Activated CD4-positive, alpha-beta memory T cell treated with anti-CD3 and anti-CD28 coated beads, Interleukin-2, amount 10 ng/mL, durations not matched to agents 7 days and 5 days (primary cell): ENCODE results near the gene B4GALNT4. TPM values are rescaled to one million over a fixed set of nuclear protein-coding genes. Genes with fewer than 3 reads are reported as not detected.
"Not testable (repeated sequence)": the region's sequence is repeated elsewhere in the genome, so short reads cannot be mapped to it uniquely, and the experiment has no call there.

Source experiments
- CTCF ChIA-PET: fragments of 350-600 bp; sonication (Branson Sonifier 250); formaldehyde crosslinking; loops from one replicate; lab custom pipeline; 2021; ENCODE audit warnings: antibody characterized with exemption, inconsistent platforms; lab: Charles Lee
- POLR2A ChIA-PET: fragments of 350-600 bp; sonication (Branson Sonifier 250); formaldehyde crosslinking; loops from one replicate; lab custom pipeline; 2021; ENCODE audit warnings: antibody characterized with exemption; lab: Charles Lee
- DNase-seq: peaks from one replicate; pipeline ENCODE4 v3.0.0-alpha.2; 2020
- H3K27ac Mint-ChIP-seq: one replicate; pipeline ENCODE4 v1.8.0; 2021; ENCODE audit warnings: mild to moderate bottlenecking, mixed read lengths
- H3K27me3 Mint-ChIP-seq: one replicate; pipeline ENCODE4 v1.8.0; 2021; ENCODE audit warnings: mixed read lengths
- H3K36me3 Mint-ChIP-seq: one replicate; pipeline ENCODE4 v1.8.0; 2021; ENCODE audit warnings: low read depth, mixed read lengths
- H3K4me1 Mint-ChIP-seq: one replicate; pipeline ENCODE4 v1.8.0; 2021; ENCODE audit warnings: mixed read lengths
- H3K4me3 Mint-ChIP-seq: one replicate; pipeline ENCODE4 v1.8.0; 2021; ENCODE audit warnings: mild to moderate bottlenecking, mixed read lengths
- H3K9me3 Mint-ChIP-seq: one replicate; pipeline ENCODE4 v1.8.0; 2021; ENCODE audit warnings: mixed read lengths
- total RNA-seq, 2 experiments: library from RNA; stranded (reverse); gene quantifications; one replicate each; pipeline ENCODE4 v1.2.3, GENCODE V29; 2021

B4GALNT4 gene
- total RNA-seq, 2 experiments from 2014 or later, result 0.23 to 0.53 TPM

- CTCF ChIA-PET, result interaction anchor here (0.8 to 2.0 kb wide), 5 partner anchors 10 to 146 kb away, joined by 3 to 11 read pairs (median 7); no protein-coding TSS in a partner anchor
- no peak for DNase-seq
These were observed 27.2 kb downstream of the B4GALNT4 start for GRCh38 chr11:396511-396947.

GRCh38 chr11:396948-397548, 27.7 kb downstream of the B4GALNT4 start:
- Mint-ChIP-seq H3K27ac (no peak overlapping the region), H3K4me1 (peaks cover 4% of the 10 kb centered on the region), H3K36me3 (no peaks in the 10 kb centered on the region), H3K27me3 (no peaks in the 10 kb centered on the region), H3K4me3 (no peak overlapping the region), H3K9me3 (peaks cover 7% of the 10 kb centered on the region)
- ChIA-PET POLR2A (interaction anchor here (1.1 to 2.0 kb wide), 3 partner anchors 10 to 81 kb away, joined by 3 to 7 read pairs (median 4); no protein-coding TSS in a partner anchor), CTCF (interaction anchor here (0.8 to 2.0 kb wide), 5 partner anchors 10 to 146 kb away, joined by 3 to 11 read pairs (median 7); no protein-coding TSS in a partner anchor)
- DNase-seq, result peak; percentile 60

More at GRCh38 chr11:396511-396947, 27.2 kb downstream of the B4GALNT4 start:
- Mint-ChIP-seq H3K27ac (no peak overlapping the region), H3K27me3 (no peaks in the 10 kb centered on the region), H3K4me3 (no peak overlapping the region), H3K36me3 (no peaks in the 10 kb centered on the region), H3K9me3 (peaks cover 7% of the 10 kb centered on the region), H3K4me1 (peaks cover 4% of the 10 kb centered on the region)
- POLR2A ChIA-PET, result interaction anchor here (1.1 to 2.0 kb wide), 3 partner anchors 10 to 81 kb away, joined by 3 to 7 read pairs (median 4); no protein-coding TSS in a partner anchor

- Mint-ChIP-seq H3K27me3 (no peaks in the 10 kb centered on the region), H3K36me3 (no peaks in the 10 kb centered on the region), H3K9me3 (peaks cover 7% of the 10 kb centered on the region), H3K4me1 (peaks cover 4% of the 10 kb centered on the region), H3K4me3 (no peak overlapping the region), H3K27ac (no peak overlapping the region)
- CTCF ChIA-PET, result no interaction called here
- POLR2A ChIA-PET, result no interaction called here
- DNase-seq, result no peak
These were observed 29.5 kb downstream of the B4GALNT4 start for GRCh38 chr11:398826-399225.

- ChIA-PET POLR2A (no interaction called here), CTCF (no interaction called here)
- no peak for DNase-seq
- Mint-ChIP-seq H3K36me3 (no peaks in the 10 kb centered on the region), H3K4me3 (no peak overlapping the region), H3K27ac (no peak overlapping the region), H3K9me3 (peaks cover 7% of the 10 kb centered on the region), H3K27me3 (no peaks in the 10 kb centered on the region), H3K4me1 (peaks cover 2% of the 10 kb centered on the region)
These were observed 30.5 kb downstream of the B4GALNT4 start for GRCh38 chr11:399731-400211.

- no peaks in the 10 kb centered on the region for H3K27me3 Mint-ChIP-seq
- no peak overlapping the region for H3K4me3 Mint-ChIP-seq
- no peaks in the 10 kb centered on the region for H3K36me3 Mint-ChIP-seq
- ChIA-PET CTCF (no interaction called here), POLR2A (no interaction called here)
- H3K9me3 Mint-ChIP-seq, result peaks cover 7% of the 10 kb centered on the region
- peaks cover 4% of the 10 kb centered on the region for H3K4me1 Mint-ChIP-seq
- H3K27ac Mint-ChIP-seq, result no peak overlapping the region
- DNase-seq, result no peak
These were observed 31.0 kb downstream of the B4GALNT4 start for GRCh38 chr11:400241-400689.

GRCh38 chr11:401196-401595, 31.9 kb downstream of the B4GALNT4 start:
- H3K36me3 Mint-ChIP-seq, H3K27ac Mint-ChIP-seq, DNase-seq, H3K4me1 Mint-ChIP-seq, H3K4me3 Mint-ChIP-seq, H3K27me3 Mint-ChIP-seq, CTCF ChIA-PET, H3K9me3 Mint-ChIP-seq, POLR2A ChIA-PET: not testable (repeated sequence)

- ChIA-PET CTCF (no interaction called here), POLR2A (no interaction called here)
- DNase-seq, result no peak
- Mint-ChIP-seq H3K27me3 (no peaks in the 10 kb centered on the region), H3K9me3 (peaks cover 7% of the 10 kb centered on the region), H3K4me3 (no peak overlapping the region), H3K36me3 (peaks cover 2% of the 10 kb centered on the region), H3K4me1 (peaks cover 12% of the 10 kb centered on the region), H3K27ac (no peak overlapping the region)
These were observed 33.9 kb downstream of the B4GALNT4 start for GRCh38 chr11:403021-403760.

GRCh38 chr11:403761-404431, 34.6 kb downstream of the B4GALNT4 start:
- DNase-seq, result no peak
- Mint-ChIP-seq H3K4me3 (no peak overlapping the region), H3K27ac (no peak overlapping the region), H3K36me3 (peaks cover 2% of the 10 kb centered on the region), H3K27me3 (no peaks in the 10 kb centered on the region), H3K4me1 (peaks cover 12% of the 10 kb centered on the region), H3K9me3 (peaks cover 4% of the 10 kb centered on the region)
- ChIA-PET CTCF (no interaction called here), POLR2A (interaction anchor here (4.3 kb wide), 1 partner anchor 46 kb away, joined by 57 read pairs; the partner anchor contains the start of gene PTDSS2)

GRCh38 chr11:404551-405264, 35.4 kb downstream of the B4GALNT4 start:
- Mint-ChIP-seq H3K4me1 (peaks cover 12% of the 10 kb centered on the region), H3K27ac (no peak overlapping the region), H3K9me3 (peaks cover 1% of the 10 kb centered on the region), H3K27me3 (no peaks in the 10 kb centered on the region), H3K36me3 (peaks cover 2% of the 10 kb centered on the region), H3K4me3 (no peak overlapping the region)
- no peak for DNase-seq
- ChIA-PET CTCF (interaction anchor here (3.6 kb wide), 1 partner anchor 45 kb away, joined by 67 read pairs; the partner anchor contains the start of gene PTDSS2), POLR2A (interaction anchor here (1.2 to 4.3 kb wide), 4 partner anchors 11 to 129 kb away, joined by 3 to 57 read pairs (median 30); partner anchors contain the start of genes PTDSS2 and SIGIRR)

- no peaks in the 10 kb centered on the region for H3K27me3 Mint-ChIP-seq
- DNase-seq, result no peak
- ChIA-PET POLR2A (interaction anchor here (0.9 to 4.3 kb wide), 7 partner anchors 10 to 129 kb away, joined by 3 to 57 read pairs (median 4); partner anchors contain the start of genes PTDSS2 and SIGIRR), CTCF (interaction anchor here (3.6 kb wide), 1 partner anchor 44 kb away, joined by 67 read pairs; the partner anchor contains the start of gene PTDSS2)
- H3K27ac Mint-ChIP-seq, result no peak overlapping the region
- H3K9me3 Mint-ChIP-seq, result no peaks in the 10 kb centered on the region
- peaks cover 2% of the 10 kb centered on the region for H3K36me3 Mint-ChIP-seq
- peak overlapping the region; percentile 24 for H3K4me3 Mint-ChIP-seq
- peaks cover 12% of the 10 kb centered on the region for H3K4me1 Mint-ChIP-seq
These were observed 36.1 kb downstream of the B4GALNT4 start for GRCh38 chr11:405323-405953.

- Mint-ChIP-seq H3K9me3 (no peaks in the 10 kb centered on the region), H3K36me3 (peaks cover 2% of the 10 kb centered on the region), H3K4me3 (peak overlapping the region; percentile 24), H3K27me3 (no peaks in the 10 kb centered on the region), H3K27ac (no peak overlapping the region), H3K4me1 (peaks cover 12% of the 10 kb centered on the region)
- ChIA-PET POLR2A (interaction anchor here (0.8 to 4.3 kb wide), 16 partner anchors 9 to 169 kb away, joined by 3 to 57 read pairs (median 4); partner anchors contain the start of genes PSMD13, PTDSS2, RNH1 and SIGIRR), CTCF (interaction anchor here (1.1 to 3.6 kb wide), 11 partner anchors 9 to 156 kb away, joined by 3 to 67 read pairs (median 5); partner anchors contain the start of genes ANO9, PTDSS2 and SIGIRR)
- DNase-seq, result no peak
These were observed 36.9 kb downstream of the B4GALNT4 start for GRCh38 chr11:405954-406795.
